Neural progenitor cell (in vitro differentiated cells): ENCODE results near the gene TTC39A.

Experiments used
- EZH2 ChIP-seq: fragments of 200-600 bp; sonication (generic); IDR thresholded peaks from 2 replicates; pipeline ENCODE4 v1.6.1; 2017; ENCODE audit warnings: antibody characterized with exemption, mild to moderate bottlenecking, moderate library complexity
- EZH2phosphoT487 ChIP-seq: fragments of 200-600 bp; sonication (generic); IDR thresholded peaks from 2 replicates; pipeline ENCODE4 v1.6.1; 2017; ENCODE audit warnings: antibody characterized with exemption
- TF ChIP-seq, protein P1 (sequence below): fragments of 200-600 bp; sonication (generic); IDR thresholded peaks from 2 replicates; pipeline ENCODE4 v1.5.1; 2017; ENCODE audit warnings: antibody characterized with exemption, mild to moderate bottlenecking

DNA sequence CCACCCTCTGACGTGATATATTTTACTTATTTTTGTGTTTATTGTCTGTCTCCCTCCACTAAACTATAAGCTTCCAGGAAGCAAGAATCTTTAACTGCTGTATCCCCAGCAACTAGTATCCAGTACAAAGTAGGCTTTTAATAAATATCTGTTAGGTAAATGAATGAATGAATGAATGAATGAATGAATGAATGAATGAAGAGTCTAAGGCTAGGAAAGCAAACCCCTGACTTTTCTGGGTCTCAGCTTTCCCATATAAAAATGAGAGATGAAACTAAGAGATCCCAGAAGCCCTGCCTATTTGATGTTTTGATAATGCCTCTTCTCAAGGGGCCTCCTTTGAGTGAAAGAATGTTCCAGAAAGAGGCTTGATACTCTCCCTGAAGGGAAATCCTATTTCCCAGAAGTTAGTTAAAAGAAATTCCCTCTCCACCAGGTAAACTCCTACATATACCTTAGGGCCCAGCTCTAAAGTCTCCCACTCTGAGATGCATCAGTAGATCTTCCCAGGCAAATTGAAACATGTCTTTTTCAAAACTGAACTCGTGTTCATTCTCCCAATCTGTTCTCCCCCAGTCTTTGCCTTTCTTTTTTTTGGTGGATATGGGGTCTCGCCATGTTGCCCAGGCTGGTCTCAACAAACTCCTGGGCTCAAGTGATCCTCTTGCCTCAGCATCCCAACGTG lies 7.8 kb downstream of the TTC39A start:
- TF ChIP-seq, protein P1, sequence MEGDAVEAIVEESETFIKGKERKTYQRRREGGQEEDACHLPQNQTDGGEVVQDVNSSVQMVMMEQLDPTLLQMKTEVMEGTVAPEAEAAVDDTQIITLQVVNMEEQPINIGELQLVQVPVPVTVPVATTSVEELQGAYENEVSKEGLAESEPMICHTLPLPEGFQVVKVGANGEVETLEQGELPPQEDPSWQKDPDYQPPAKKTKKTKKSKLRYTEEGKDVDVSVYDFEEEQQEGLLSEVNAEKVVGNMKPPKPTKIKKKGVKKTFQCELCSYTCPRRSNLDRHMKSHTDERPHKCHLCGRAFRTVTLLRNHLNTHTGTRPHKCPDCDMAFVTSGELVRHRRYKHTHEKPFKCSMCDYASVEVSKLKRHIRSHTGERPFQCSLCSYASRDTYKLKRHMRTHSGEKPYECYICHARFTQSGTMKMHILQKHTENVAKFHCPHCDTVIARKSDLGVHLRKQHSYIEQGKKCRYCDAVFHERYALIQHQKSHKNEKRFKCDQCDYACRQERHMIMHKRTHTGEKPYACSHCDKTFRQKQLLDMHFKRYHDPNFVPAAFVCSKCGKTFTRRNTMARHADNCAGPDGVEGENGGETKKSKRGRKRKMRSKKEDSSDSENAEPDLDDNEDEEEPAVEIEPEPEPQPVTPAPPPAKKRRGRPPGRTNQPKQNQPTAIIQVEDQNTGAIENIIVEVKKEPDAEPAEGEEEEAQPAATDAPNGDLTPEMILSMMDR = no peak
- TF ChIP-seq EZH2 (no peak), EZH2phosphoT487 (no peak)
